ENCODE measurements around the gene ENOX1. TPM values are rescaled to one million over a fixed set of nuclear protein-coding genes. Genes with fewer than 3 reads are reported as not detected.

Gene ENOX1
- total RNA-seq, 4 donors from 2014 or later, result 3.6 to 18.7 (median 5.7) TPM

DNA sequence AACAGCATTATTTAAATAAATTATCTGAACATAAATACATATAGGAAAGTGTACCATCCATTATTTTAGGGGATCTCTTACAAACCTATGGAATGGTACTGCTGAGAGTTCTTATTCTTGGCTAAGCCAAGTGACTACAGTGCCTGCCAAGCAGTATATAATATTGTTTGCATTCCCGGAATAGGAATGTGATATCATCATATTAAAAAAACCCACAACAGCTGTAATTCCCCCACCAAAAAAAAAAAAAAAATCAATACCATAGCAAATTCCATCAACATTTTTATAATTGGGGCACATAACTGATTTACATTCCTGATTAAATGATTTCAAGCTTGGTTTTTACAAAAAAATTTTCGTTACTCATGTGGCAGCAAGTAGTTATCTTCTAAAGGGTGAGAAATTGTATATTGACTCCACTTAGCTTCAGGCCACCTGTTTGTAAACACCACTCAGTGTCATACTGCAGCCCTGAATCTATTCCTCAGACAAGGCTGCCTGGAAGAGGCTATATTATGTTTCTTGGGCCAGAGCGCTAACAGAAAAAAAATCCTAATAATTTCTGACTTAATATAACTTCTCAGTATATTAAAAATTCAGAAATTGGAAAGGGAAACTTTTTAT, 485.3 kb downstream of the ENOX1 start:
- H3K4me1 ChIP-seq, result no peaks in the 10 kb centered on the region
- DNase-seq, result no peak
- no peaks in the 10 kb centered on the region for H3K36me3 ChIP-seq
- no peaks in the 10 kb centered on the region for H3K27me3 ChIP-seq
- H3K9me3 ChIP-seq, result no peaks in the 10 kb centered on the region
- intact Hi-C loops (cut with DNase I; ENCODE audit: low total_unique reads), result no loop called here
- no peak overlapping the region for H3K4me3 ChIP-seq
- no peak overlapping the region for H3K27ac ChIP-seq
- TF ChIP-seq POLR2A (IDR thresholded peaks at IDR 0.05), result no peak
- TF ChIP-seq, protein P1, sequence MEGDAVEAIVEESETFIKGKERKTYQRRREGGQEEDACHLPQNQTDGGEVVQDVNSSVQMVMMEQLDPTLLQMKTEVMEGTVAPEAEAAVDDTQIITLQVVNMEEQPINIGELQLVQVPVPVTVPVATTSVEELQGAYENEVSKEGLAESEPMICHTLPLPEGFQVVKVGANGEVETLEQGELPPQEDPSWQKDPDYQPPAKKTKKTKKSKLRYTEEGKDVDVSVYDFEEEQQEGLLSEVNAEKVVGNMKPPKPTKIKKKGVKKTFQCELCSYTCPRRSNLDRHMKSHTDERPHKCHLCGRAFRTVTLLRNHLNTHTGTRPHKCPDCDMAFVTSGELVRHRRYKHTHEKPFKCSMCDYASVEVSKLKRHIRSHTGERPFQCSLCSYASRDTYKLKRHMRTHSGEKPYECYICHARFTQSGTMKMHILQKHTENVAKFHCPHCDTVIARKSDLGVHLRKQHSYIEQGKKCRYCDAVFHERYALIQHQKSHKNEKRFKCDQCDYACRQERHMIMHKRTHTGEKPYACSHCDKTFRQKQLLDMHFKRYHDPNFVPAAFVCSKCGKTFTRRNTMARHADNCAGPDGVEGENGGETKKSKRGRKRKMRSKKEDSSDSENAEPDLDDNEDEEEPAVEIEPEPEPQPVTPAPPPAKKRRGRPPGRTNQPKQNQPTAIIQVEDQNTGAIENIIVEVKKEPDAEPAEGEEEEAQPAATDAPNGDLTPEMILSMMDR (IDR thresholded peaks at IDR 0.05), result no peak

DNA sequence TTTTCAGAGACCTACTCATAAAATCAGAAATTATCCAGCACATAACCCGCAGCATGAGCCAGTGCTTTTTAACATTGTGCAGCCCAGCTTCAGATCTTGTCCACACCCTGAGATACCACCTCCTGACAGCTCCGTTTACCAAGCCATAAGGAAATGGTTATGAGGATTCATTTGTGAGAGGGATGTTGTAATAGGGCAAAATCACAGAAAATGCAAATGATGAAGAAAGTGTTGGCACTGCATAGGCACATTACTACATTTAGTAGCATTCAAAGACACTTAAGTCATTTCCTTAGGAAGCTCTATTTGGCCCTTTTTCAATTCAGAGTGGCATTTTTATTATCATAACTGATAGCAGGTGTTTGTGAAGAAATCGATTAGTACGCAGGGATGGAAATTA, 485.9 kb downstream of the ENOX1 start:
- no peak overlapping the region for H3K4me3 ChIP-seq
- H3K27ac ChIP-seq, result no peak overlapping the region
- no peaks in the 10 kb centered on the region for H3K36me3 ChIP-seq
- intact Hi-C loops (cut with DNase I; ENCODE audit: low total_unique reads), result no loop called here
- no peaks in the 10 kb centered on the region for H3K9me3 ChIP-seq
- DNase-seq, result no peak
- no peak for TF ChIP-seq POLR2A (IDR thresholded peaks at IDR 0.05)
- TF ChIP-seq, protein P1 (IDR thresholded peaks at IDR 0.05), result no peak
- no peaks in the 10 kb centered on the region for H3K27me3 ChIP-seq
- no peaks in the 10 kb centered on the region for H3K4me1 ChIP-seq

DNA sequence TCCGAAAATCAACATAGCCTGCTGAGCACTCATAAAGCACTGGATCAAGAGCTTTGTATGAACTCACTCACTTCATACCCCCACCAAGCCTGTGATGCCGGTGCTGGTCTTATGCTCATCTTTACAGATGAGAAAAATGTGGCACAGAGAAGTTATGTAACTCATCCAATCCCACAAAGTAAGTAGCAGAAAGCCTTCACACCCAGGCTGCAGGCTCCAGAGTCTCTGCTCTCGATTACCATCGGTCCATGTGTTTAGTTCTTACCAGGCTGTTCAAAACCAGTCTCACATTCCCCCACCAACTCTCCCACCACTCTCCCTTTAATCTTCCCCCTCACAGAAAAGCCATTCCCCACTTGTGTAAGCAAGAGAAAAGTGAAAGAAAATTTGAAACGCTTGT, 487.4 kb downstream of the ENOX1 start:
- no peak overlapping the region for H3K27ac ChIP-seq
- intact Hi-C loops (cut with DNase I; ENCODE audit: low total_unique reads), result no loop called here
- H3K4me1 ChIP-seq, result no peaks in the 10 kb centered on the region
- H3K4me3 ChIP-seq, result no peak overlapping the region
- no peak for DNase-seq
- H3K36me3 ChIP-seq, result no peaks in the 10 kb centered on the region
- no peak for TF ChIP-seq POLR2A (IDR thresholded peaks at IDR 0.05)
- TF ChIP-seq, protein P1 (IDR thresholded peaks at IDR 0.05), result no peak
- no peaks in the 10 kb centered on the region for H3K27me3 ChIP-seq
- H3K9me3 ChIP-seq, result no peaks in the 10 kb centered on the region

DNA sequence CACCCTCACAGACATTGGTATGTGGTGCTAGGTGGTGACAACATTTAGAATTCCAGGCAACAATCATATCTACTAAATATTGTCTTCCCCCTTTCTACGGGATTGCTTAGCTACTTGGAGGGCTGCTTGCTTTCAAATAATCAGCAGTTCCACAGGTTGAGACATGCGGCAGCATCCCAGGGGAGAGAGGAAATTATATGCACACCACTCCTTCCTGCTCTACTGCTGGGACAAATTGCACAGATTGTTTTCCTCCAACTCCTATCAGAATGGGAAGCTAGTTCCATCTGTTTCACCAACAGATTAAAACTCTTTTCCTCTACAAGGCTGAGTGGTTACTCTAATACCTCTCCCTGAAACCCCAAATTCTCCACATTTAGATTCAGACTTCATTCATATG, 488.0 kb downstream of the ENOX1 start:
- Histone ChIP-seq H3K4me3 (no peak overlapping the region), H3K4me1 (no peaks in the 10 kb centered on the region), H3K9me3 (no peaks in the 10 kb centered on the region), H3K27me3 (no peaks in the 10 kb centered on the region), H3K36me3 (no peaks in the 10 kb centered on the region), H3K27ac (no peak overlapping the region)
- no peak for DNase-seq
- TF ChIP-seq, protein P1 (IDR thresholded peaks at IDR 0.05), result no peak
- no peak for TF ChIP-seq POLR2A (IDR thresholded peaks at IDR 0.05)
- intact Hi-C loops (cut with DNase I; ENCODE audit: low total_unique reads), result no loop called here

DNA sequence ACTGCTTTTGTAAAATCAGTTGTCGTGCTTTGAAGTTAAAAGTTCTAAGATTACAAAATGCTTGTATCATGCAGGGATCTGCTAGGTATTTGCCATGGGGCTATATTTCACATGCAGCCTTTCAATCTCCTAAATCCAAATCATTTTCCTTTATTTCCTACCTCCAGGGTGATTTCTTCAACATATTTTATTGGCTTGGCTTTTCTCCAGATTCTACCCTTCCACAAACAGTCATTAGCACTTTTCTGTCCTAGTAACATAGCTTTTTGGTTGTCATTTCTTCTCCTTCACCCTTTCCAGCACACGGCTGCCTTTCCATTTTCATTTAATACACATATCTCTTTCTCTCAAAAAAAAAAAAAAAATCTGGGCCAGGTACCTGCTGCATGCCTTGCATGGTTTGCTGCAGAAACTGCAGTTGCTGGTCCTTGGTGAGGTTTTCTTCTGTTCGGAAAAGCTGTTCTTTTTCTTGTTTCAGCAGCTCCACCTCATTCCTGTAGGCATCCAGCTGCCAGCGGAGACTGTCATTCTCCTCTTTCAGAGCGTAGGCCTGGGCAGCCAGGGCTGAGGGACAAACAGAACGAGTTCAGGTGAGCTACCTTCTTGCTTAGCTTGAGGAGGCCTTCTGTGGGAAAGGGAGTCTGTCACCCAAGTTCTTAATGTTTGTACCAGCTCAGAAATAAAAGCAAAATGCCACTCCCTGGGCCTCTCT, 488.6 kb downstream of the ENOX1 start:
- Histone ChIP-seq H3K27me3 (no peaks in the 10 kb centered on the region), H3K4me3 (no peak overlapping the region), H3K9me3 (no peaks in the 10 kb centered on the region), H3K4me1 (no peaks in the 10 kb centered on the region), H3K36me3 (no peaks in the 10 kb centered on the region), H3K27ac (no peak overlapping the region)
- intact Hi-C loops (cut with DNase I; ENCODE audit: low total_unique reads), result no loop called here
- TF ChIP-seq, protein P1 (IDR thresholded peaks at IDR 0.05), result no peak
- no peak for TF ChIP-seq POLR2A (IDR thresholded peaks at IDR 0.05)
- DNase-seq, result no peak
